ENCODE results near the gene KCNJ13. TPM values are rescaled to one million over a fixed set of nuclear protein-coding genes. Genes with fewer than 3 reads are reported as not detected.

Gene KCNJ13
- total and polyA plus RNA-seq, 4 donors, result 0.08 to 0.79 TPM; not detected in 2

DNA sequence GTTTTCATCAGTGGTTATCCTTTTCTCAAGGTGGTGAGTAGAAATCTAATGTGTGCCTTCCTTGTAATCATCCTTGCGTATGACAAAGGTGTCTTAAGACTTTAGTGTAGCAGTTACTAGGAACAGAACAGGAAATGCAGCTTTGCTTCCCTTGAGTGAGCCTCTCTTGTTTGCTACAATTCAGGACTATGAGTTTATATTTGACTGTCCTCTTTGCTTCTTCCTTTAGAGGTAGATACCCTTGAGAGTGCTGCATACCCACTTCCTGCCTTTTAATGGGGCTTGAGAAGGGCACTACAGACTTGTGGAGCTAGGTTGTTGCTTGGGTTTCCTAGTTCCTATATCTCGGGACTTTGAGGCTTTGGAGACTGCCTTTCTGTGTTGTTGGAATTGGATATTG is 3.8 kb downstream of the KCNJ13 start:
- H3K36me3 ChIP-seq (ENCODE audit: control insufficient read depth in 4 of 4, insufficient read depth in 3 of 4, low read depth in 1 of 4, low read length in 3 of 4), result peaks cover 7 to 25% (median 19%) of the 10 kb centered on the region in 4 donors
- no peak overlapping the region for H3K9ac ChIP-seq (ENCODE audit: low read depth in 1 of 2, low read length in 2 of 2)
- no peak overlapping the region for H3K27ac ChIP-seq (ENCODE audit: low read depth in 1 of 2, low read length in 2 of 2)
- TF ChIP-seq SP1 (IDR thresholded peaks at IDR 0.05) (no peak), NR2F2 (IDR thresholded peaks at IDR 0.05) (no peak), HNF4A (conservative IDR thresholded peaks at IDR 0.05) (no peak)
- no peaks in the 10 kb centered on the region for H3K9me3 ChIP-seq (ENCODE audit: control insufficient read depth in 4 of 4, low read length in 3 of 4)
- 90% methylated on average over 2 of the region's 2 CpGs for WGBS
- DNase-seq (ENCODE audit: low spot score), result no peak
- no peaks in the 10 kb centered on the region for H3K27me3 ChIP-seq (ENCODE audit: control insufficient read depth in 4 of 4, insufficient read depth in 4 of 4, low read length in 3 of 4)
- no peaks in the 10 kb centered on the region for H3K4me1 ChIP-seq (ENCODE audit: control insufficient read depth in 4 of 4, insufficient read depth in 4 of 4, low read length in 3 of 4)
- H3K4me3 ChIP-seq (ENCODE audit: low read depth in 1 of 3, low read length in 3 of 3), result no peak overlapping the region

DNA sequence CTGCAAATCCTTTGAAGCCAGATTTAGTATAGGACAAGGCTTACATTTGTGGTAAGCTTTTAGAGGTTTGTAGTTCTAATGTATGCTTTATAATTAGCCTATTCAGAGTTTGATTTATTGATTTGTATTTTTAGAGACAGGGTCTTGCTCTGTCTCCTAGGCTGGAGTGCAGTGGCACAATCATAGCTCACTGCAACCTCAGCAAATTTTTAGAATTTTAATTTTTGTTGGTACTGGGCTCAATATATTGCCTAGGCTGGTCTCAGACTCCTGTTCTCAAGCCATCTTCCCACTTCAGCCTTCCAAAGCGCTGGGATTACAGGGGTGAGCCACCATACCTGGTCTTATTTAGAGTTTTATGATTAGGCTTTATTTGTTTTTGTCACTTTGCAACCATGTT is 4.5 kb downstream of the KCNJ13 start:
- no peaks in the 10 kb centered on the region for H3K4me1 ChIP-seq (ENCODE audit: control insufficient read depth in 4 of 4, insufficient read depth in 4 of 4, low read length in 3 of 4)
- 96% methylated on average over 1 of the region's 1 CpG for WGBS
- H3K36me3 ChIP-seq (ENCODE audit: control insufficient read depth in 4 of 4, insufficient read depth in 3 of 4, low read depth in 1 of 4, low read length in 3 of 4), result peaks cover 4 to 24% (median 18%) of the 10 kb centered on the region in 4 donors
- H3K27me3 ChIP-seq (ENCODE audit: control insufficient read depth in 4 of 4, insufficient read depth in 4 of 4, low read length in 3 of 4), result no peaks in the 10 kb centered on the region
- H3K9ac ChIP-seq (ENCODE audit: low read depth in 1 of 2, low read length in 2 of 2), result no peak overlapping the region
- DNase-seq (ENCODE audit: low spot score), result no peak
- no peak overlapping the region for H3K4me3 ChIP-seq (ENCODE audit: low read depth in 1 of 3, low read length in 3 of 3)
- TF ChIP-seq RXRA (IDR thresholded peaks at IDR 0.05), result no peak
- TF ChIP-seq YY1 (IDR thresholded peaks at IDR 0.05), result no peak
- TF ChIP-seq, protein P1, sequence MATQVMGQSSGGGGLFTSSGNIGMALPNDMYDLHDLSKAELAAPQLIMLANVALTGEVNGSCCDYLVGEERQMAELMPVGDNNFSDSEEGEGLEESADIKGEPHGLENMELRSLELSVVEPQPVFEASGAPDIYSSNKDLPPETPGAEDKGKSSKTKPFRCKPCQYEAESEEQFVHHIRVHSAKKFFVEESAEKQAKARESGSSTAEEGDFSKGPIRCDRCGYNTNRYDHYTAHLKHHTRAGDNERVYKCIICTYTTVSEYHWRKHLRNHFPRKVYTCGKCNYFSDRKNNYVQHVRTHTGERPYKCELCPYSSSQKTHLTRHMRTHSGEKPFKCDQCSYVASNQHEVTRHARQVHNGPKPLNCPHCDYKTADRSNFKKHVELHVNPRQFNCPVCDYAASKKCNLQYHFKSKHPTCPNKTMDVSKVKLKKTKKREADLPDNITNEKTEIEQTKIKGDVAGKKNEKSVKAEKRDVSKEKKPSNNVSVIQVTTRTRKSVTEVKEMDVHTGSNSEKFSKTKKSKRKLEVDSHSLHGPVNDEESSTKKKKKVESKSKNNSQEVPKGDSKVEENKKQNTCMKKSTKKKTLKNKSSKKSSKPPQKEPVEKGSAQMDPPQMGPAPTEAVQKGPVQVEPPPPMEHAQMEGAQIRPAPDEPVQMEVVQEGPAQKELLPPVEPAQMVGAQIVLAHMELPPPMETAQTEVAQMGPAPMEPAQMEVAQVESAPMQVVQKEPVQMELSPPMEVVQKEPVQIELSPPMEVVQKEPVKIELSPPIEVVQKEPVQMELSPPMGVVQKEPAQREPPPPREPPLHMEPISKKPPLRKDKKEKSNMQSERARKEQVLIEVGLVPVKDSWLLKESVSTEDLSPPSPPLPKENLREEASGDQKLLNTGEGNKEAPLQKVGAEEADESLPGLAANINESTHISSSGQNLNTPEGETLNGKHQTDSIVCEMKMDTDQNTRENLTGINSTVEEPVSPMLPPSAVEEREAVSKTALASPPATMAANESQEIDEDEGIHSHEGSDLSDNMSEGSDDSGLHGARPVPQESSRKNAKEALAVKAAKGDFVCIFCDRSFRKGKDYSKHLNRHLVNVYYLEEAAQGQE (IDR thresholded peaks at IDR 0.05), result no peak
- TF ChIP-seq, protein P2, sequence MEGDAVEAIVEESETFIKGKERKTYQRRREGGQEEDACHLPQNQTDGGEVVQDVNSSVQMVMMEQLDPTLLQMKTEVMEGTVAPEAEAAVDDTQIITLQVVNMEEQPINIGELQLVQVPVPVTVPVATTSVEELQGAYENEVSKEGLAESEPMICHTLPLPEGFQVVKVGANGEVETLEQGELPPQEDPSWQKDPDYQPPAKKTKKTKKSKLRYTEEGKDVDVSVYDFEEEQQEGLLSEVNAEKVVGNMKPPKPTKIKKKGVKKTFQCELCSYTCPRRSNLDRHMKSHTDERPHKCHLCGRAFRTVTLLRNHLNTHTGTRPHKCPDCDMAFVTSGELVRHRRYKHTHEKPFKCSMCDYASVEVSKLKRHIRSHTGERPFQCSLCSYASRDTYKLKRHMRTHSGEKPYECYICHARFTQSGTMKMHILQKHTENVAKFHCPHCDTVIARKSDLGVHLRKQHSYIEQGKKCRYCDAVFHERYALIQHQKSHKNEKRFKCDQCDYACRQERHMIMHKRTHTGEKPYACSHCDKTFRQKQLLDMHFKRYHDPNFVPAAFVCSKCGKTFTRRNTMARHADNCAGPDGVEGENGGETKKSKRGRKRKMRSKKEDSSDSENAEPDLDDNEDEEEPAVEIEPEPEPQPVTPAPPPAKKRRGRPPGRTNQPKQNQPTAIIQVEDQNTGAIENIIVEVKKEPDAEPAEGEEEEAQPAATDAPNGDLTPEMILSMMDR (IDR thresholded peaks at IDR 0.05; ENCODE audit: low read depth, low read length, missing input control), result no peak
- no peak for TF ChIP-seq HNF4A (conservative IDR thresholded peaks at IDR 0.05)
- no peak for TF ChIP-seq RAD21 (IDR thresholded peaks at IDR 0.05)
- no peak for TF ChIP-seq TAF1 (conservative IDR thresholded peaks at IDR 0.05)
- no peak for TF ChIP-seq FOXA1 (IDR thresholded peaks at IDR 0.05)
- no peak for TF ChIP-seq EGR1 (IDR thresholded peaks at IDR 0.05; ENCODE audit: low read depth in 2 of 2)
- TF ChIP-seq FOXA2 (IDR thresholded peaks at IDR 0.05), result no peak
- TF ChIP-seq, protein P3, sequence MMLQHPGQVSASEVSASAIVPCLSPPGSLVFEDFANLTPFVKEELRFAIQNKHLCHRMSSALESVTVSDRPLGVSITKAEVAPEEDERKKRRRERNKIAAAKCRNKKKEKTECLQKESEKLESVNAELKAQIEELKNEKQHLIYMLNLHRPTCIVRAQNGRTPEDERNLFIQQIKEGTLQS (IDR thresholded peaks at IDR 0.05), result no peak
- TF ChIP-seq NR2F2 (IDR thresholded peaks at IDR 0.05), result no peak
- TF ChIP-seq SP1 (IDR thresholded peaks at IDR 0.05), result no peak
- TF ChIP-seq GABPA (IDR thresholded peaks at IDR 0.05 in 1 of 2, conservative IDR thresholded peaks at IDR 0.05 in 1 of 2), result no peak
- TF ChIP-seq HNF4G (IDR thresholded peaks at IDR 0.05), result no peak
- TF ChIP-seq, protein P4, sequence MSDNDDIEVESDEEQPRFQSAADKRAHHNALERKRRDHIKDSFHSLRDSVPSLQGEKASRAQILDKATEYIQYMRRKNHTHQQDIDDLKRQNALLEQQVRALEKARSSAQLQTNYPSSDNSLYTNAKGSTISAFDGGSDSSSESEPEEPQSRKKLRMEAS (IDR thresholded peaks at IDR 0.05), result no peak
- no peak for TF ChIP-seq JUND (IDR thresholded peaks at IDR 0.05)
- H3K27ac ChIP-seq (ENCODE audit: low read depth in 1 of 2, low read length in 2 of 2), result no peak overlapping the region
- H3K9me3 ChIP-seq (ENCODE audit: control insufficient read depth in 4 of 4, low read length in 3 of 4), result no peaks in the 10 kb centered on the region
